GM23338 (cell line): ENCODE measurements around the gene SMIM14. TPM values are rescaled to one million over a fixed set of nuclear protein-coding genes. Genes with fewer than 3 reads are reported as not detected.
"Not testable (repeated sequence)": the region's sequence is repeated elsewhere in the genome, so short reads cannot be mapped to it uniquely, and the experiment has no call there.

Source experiments
- ATAC-seq: fragments of 200-7000 bp; cut with Tn5 transposase; 3 replicates; pipeline ENCODE4 v1.9.1; 2020
- DNase-seq: peaks from one replicate; pipeline ENCODE4 v3.0.0-alpha.2; 2015; ENCODE audit warnings: low spot score
- H2AFZ ChIP-seq: fragments of 200-600 bp; sonication (generic); 2 replicates; pipeline ENCODE4 v1.8.0; 2016; ENCODE audit warnings: antibody characterized with exemption, mild to moderate bottlenecking, moderate library complexity
- H3F3A ChIP-seq: fragments of 200-600 bp; sonication (generic); replicated peaks from 2 replicates; pipeline ENCODE4 v1.8.0; 2017; ENCODE audit warnings: antibody characterized with exemption, mixed run types, low read depth
- H3K27ac ChIP-seq: fragments of 200-600 bp; sonication (generic); 2 replicates; pipeline ENCODE4 v1.6.1; 2016; ENCODE audit warnings: low read depth
- H3K27me3 ChIP-seq: fragments of 200-600 bp; sonication (generic); 2 replicates; pipeline ENCODE4 v1.8.0; 2016; ENCODE audit warnings: mild to moderate bottlenecking, mixed run types, moderate library complexity; ENCODE audit not compliant: insufficient read depth
- H3K36me3 ChIP-seq: fragments of 200-600 bp; sonication (generic); 2 replicates; pipeline ENCODE4 v1.8.0; 2016; ENCODE audit warnings: mild to moderate bottlenecking; ENCODE audit not compliant: insufficient read depth
- H3K4me1 ChIP-seq: fragments of 200-600 bp; sonication (generic); 2 replicates; pipeline ENCODE4 v1.8.0; 2016; ENCODE audit warnings: mild to moderate bottlenecking, moderate library complexity; ENCODE audit not compliant: insufficient read depth
- H3K4me2 ChIP-seq: fragments of 200-600 bp; sonication (generic); 2 replicates; pipeline ENCODE4 v1.7.1; 2017; ENCODE audit warnings: mixed run types
- H3K4me3 ChIP-seq: fragments of 200-600 bp; sonication (generic); 2 replicates; pipeline ENCODE4 v1.6.1; 2016; ENCODE audit warnings: mixed run types
- H3K79me2 ChIP-seq: fragments of 200-600 bp; sonication (generic); replicated peaks from 2 replicates; pipeline ENCODE4 v1.8.0; 2017; ENCODE audit warnings: mild to moderate bottlenecking; ENCODE audit not compliant: insufficient read depth
- H3K9me2 ChIP-seq: fragments of 200-600 bp; sonication (generic); 2 replicates; pipeline ENCODE4 v1.8.0; 2017; ENCODE audit not compliant: insufficient read depth
- H4K20me1 ChIP-seq: fragments of 200-600 bp; sonication (generic); replicated peaks from 2 replicates; pipeline ENCODE4 v1.8.0; 2017; ENCODE audit warnings: mild to moderate bottlenecking; ENCODE audit not compliant: insufficient read depth
- H3K27ac Mint-ChIP-seq: 2 replicates; pipeline ENCODE4 v1.8.0; 2020; ENCODE audit warnings: inconsistent platforms, mild to moderate bottlenecking, moderate library complexity, mixed read lengths
- H3K27me3 Mint-ChIP-seq: 3 replicates; pipeline ENCODE4 v1.8.0; 2022; ENCODE audit warnings: low read depth, mild to moderate bottlenecking, moderate library complexity, mixed read lengths, inconsistent platforms; ENCODE audit not compliant: insufficient read depth, poor library complexity
- H3K36me3 Mint-ChIP-seq: 3 replicates; pipeline ENCODE4 v1.8.0; 2021; ENCODE audit warnings: low read depth, mild to moderate bottlenecking, inconsistent platforms, moderate library complexity, mixed read lengths
- H3K4me1 Mint-ChIP-seq: 3 replicates; pipeline ENCODE4 v1.8.0; 2020; ENCODE audit warnings: mild to moderate bottlenecking, inconsistent platforms, mixed read lengths
- H3K4me3 Mint-ChIP-seq: 3 replicates; pipeline ENCODE4 v1.8.0; 2021; ENCODE audit warnings: moderate library complexity, mild to moderate bottlenecking, inconsistent platforms, mixed read lengths
- H3K9me3 Mint-ChIP-seq: 3 replicates; pipeline ENCODE4 v1.8.0; 2020; ENCODE audit warnings: moderate library complexity, mild to moderate bottlenecking, inconsistent platforms, mixed read lengths
- STAT1 ChIP-seq: IDR thresholded peaks from one replicate; pipeline ENCODE4 v1.6.1; 2016; ENCODE audit warnings: antibody characterized with exemption; ENCODE audit not compliant: unreplicated experiment
- polyA plus RNA-seq: library from polyadenylated mRNA; unstranded; fragments of >200 nt; fragmentation: Nextera tagmentation; extraction: Ambion mirVana; gene quantifications from 2 replicates; pipeline ENCODE4 v1.2.1, GENCODE V29; 2016
- total RNA-seq: library from RNA; depleted of rRNA; stranded (reverse); fragments of >200 nt; shearing (Covaris generic); gene quantifications from 2 replicates; pipeline ENCODE4 v1.2.3, GENCODE V29; 2014
- TF ChIP-seq, protein P1 (sequence below): fragments of 250-450 bp; sonication (Bioruptor Pico); IDR thresholded peaks from 2 replicates; pipeline ENCODE4 v1.5.0; 2020; ENCODE audit warnings: mild to moderate bottlenecking, moderate library complexity
- TF ChIP-seq, protein P2 (sequence below), 2 experiments: fragments of 200-600 bp in 1 of 2; sonication (generic) in 1 of 2; conservative IDR thresholded peaks; 2 replicates each; pipeline versions ENCODE4 v1.5.1 to v1.6.1; 2016 to 2017; ENCODE audit warnings: antibody characterized with exemption in 2 of 2, low read depth in 2 of 2, mild to moderate bottlenecking in 2 of 2, moderate library complexity in 1 of 2

SMIM14 gene
- total and polyA plus RNA-seq, 2 experiments from 2014 or later, result 29.0 to 52.6 TPM

DNA sequence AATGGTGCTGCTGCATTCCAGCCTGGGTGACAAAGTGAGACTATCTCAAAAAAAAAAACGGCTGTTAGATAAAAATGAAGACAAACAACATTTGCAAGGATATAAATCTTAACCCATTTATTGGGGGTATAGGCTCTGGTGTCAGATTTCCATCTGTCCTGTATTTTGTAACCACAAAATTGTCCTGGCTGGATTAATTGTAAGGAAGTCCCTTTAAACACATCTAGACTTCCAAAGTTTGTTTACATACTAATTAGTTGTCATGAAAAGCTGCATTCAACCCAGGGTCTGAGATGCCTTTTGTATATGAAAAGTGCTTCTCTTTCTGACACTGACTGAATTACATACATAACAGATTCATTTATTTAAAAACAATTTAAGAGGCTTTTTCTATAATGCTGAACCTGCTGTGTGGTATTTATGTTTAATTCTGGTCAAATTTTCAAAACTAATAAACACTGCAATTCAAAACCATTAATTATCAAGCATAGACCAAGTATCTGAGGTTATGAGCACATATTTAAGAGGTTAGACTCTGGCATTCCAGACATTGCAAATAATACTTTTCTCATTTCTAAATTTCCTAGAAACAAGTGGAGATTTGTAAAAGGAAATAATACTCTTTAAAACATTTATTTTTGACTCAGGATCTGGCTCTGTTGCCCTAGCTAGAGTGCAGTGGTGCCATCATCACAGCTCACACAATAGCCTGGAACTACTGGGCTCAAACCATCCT lies 93.9 kb downstream of the SMIM14 start (continued):
- TF ChIP-seq, protein P1, sequence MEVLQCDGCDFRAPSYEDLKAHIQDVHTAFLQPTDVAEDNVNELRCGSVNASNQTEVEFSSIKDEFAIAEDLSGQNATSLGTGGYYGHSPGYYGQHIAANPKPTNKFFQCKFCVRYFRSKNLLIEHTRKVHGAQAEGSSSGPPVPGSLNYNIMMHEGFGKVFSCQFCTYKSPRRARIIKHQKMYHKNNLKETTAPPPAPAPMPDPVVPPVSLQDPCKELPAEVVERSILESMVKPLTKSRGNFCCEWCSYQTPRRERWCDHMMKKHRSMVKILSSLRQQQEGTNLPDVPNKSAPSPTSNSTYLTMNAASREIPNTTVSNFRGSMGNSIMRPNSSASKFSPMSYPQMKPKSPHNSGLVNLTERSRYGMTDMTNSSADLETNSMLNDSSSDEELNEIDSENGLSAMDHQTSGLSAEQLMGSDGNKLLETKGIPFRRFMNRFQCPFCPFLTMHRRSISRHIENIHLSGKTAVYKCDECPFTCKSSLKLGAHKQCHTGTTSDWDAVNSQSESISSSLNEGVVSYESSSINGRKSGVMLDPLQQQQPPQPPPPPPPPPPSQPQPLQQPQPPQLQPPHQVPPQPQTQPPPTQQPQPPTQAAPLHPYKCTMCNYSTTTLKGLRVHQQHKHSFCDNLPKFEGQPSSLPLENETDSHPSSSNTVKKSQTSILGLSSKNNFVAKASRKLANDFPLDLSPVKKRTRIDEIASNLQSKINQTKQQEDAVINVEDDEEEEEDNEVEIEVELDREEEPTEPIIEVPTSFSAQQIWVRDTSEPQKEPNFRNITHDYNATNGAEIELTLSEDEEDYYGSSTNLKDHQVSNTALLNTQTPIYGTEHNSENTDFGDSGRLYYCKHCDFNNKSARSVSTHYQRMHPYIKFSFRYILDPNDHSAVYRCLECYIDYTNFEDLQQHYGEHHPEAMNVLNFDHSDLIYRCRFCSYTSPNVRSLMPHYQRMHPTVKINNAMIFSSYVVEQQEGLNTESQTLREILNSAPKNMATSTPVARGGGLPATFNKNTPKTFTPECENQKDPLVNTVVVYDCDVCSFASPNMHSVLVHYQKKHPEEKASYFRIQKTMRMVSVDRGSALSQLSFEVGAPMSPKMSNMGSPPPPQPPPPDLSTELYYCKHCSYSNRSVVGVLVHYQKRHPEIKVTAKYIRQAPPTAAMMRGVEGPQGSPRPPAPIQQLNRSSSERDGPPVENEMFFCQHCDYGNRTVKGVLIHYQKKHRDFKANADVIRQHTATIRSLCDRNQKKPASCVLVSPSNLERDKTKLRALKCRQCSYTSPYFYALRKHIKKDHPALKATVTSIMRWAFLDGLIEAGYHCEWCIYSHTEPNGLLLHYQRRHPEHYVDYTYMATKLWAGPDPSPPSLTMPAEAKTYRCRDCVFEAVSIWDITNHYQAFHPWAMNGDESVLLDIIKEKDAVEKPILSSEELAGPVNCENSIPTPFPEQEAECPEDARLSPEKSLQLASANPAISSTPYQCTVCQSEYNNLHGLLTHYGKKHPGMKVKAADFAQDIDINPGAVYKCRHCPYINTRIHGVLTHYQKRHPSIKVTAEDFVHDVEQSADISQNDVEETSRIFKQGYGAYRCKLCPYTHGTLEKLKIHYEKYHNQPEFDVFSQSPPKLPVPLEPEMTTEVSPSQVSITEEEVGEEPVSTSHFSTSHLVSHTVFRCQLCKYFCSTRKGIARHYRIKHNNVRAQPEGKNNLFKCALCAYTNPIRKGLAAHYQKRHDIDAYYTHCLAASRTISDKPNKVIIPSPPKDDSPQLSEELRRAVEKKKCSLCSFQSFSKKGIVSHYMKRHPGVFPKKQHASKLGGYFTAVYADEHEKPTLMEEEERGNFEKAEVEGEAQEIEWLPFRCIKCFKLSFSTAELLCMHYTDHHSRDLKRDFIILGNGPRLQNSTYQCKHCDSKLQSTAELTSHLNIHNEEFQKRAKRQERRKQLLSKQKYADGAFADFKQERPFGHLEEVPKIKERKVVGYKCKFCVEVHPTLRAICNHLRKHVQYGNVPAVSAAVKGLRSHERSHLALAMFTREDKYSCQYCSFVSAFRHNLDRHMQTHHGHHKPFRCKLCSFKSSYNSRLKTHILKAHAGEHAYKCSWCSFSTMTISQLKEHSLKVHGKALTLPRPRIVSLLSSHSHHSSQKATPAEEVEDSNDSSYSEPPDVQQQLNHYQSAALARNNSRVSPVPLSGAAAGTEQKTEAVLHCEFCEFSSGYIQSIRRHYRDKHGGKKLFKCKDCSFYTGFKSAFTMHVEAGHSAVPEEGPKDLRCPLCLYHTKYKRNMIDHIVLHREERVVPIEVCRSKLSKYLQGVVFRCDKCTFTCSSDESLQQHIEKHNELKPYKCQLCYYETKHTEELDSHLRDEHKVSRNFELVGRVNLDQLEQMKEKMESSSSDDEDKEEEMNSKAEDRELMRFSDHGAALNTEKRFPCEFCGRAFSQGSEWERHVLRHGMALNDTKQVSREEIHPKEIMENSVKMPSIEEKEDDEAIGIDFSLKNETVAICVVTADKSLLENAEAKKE (CRISPR knock-in tag), result no peak
- no peak for TF ChIP-seq STAT1
- TF ChIP-seq, protein P2, sequence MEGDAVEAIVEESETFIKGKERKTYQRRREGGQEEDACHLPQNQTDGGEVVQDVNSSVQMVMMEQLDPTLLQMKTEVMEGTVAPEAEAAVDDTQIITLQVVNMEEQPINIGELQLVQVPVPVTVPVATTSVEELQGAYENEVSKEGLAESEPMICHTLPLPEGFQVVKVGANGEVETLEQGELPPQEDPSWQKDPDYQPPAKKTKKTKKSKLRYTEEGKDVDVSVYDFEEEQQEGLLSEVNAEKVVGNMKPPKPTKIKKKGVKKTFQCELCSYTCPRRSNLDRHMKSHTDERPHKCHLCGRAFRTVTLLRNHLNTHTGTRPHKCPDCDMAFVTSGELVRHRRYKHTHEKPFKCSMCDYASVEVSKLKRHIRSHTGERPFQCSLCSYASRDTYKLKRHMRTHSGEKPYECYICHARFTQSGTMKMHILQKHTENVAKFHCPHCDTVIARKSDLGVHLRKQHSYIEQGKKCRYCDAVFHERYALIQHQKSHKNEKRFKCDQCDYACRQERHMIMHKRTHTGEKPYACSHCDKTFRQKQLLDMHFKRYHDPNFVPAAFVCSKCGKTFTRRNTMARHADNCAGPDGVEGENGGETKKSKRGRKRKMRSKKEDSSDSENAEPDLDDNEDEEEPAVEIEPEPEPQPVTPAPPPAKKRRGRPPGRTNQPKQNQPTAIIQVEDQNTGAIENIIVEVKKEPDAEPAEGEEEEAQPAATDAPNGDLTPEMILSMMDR (conservative IDR thresholded peaks at IDR 0.05; ENCODE audit: low read depth in 2 of 2), result no peak

DNA sequence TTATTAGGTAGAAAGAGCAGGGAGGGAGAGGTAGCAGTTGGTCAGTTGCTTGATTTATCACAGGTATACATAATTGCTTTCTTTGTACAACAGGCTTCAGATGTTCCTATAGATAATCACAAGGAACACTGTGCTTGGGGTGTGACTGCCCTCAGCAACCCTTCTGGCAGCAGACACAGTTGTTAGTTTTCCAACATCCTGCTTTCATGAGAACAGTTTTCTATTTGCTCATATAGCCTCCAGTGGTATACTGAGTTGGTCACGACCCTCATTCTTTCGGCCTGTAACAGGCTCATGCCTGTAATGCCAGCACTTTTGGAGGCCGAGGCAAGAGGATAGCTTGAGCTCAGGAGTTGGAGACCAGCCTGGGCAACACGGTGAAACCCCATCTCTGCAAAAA lies 94.6 kb downstream of the SMIM14 start:
- H3K27me3 Mint-ChIP-seq, H3K4me3 Mint-ChIP-seq, H3K4me3 ChIP-seq, H3K27me3 ChIP-seq, DNase-seq, H3F3A ChIP-seq, H3K9me2 ChIP-seq, H3K36me3 ChIP-seq, H3K4me2 ChIP-seq, H2AFZ ChIP-seq, H3K27ac Mint-ChIP-seq, H3K9me3 Mint-ChIP-seq, H3K79me2 ChIP-seq, H4K20me1 ChIP-seq, H3K36me3 Mint-ChIP-seq, ATAC-seq: not testable (repeated sequence)
- Histone ChIP-seq H3K27ac (0 out of 2 replicates have a peak overlapping the region, but pooled peaks have one; percentile 40), H3K4me1 (peaks cover 21% of the 10 kb centered on the region)
- H3K4me1 Mint-ChIP-seq, result peaks cover 29% of the 10 kb centered on the region
